ENCODE results near the gene SLC37A1.

Gene SLC37A1

DNA sequence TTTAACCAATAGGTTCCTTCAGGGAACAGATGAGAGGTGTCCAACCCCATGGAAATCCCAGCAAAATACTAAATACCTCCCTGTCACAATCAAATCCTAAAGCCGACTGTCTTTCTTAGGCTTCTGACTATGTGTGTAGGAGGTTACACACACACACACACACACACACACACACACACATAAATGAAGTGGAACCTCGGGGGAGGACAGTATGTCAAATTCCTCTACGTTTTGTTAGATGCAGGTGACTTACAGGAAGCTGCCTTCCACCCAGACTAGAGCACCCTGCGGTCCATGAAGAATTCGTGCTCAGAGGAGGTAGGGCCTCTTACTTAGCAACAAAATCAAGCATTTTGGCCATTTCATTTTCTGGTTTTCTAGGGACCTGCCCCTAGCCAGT lies 34.1 kb upstream of the SLC37A1 start:
- no peak for DNase-seq (ENCODE audit: low spot score)

DNA sequence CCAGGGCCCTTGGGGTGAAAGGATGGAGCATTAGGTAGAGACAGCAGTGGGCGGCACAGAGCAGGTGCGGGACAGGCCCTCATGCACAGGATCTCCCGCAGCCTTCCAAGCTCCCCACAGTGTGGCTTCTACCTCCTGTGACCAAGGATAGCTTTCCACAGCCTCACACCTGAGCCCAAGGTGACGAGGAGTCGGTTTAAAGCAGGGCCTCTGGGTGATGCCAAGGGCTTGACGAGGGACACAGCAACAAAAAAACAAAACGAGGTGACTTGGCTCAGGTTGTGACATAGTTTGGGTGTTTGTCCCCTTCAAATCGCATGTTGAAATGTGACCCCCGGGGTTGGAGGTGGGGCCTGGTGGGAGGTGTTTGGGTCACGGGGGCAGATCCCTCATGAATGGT lies 32.9 kb upstream of the SLC37A1 start:
- no peak for DNase-seq (ENCODE audit: low spot score)

DNA sequence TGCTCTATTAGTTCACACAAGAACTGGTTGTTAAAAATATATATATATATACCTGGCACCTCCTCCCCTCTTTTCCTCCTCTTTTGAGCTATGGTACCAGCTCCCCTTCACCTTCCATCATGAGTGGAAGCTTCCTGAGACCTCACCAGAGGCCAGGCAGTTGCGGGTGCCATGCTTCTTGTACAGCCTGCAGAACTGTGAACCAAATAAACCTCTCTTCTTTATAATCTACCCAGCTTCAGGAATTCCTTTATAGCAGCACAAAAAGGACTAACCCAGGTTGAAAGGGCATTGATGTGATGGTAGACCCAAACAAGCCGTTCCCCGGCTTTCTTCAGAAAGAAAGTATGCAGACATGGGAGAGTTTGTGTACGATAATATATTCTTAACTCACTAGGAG lies 32.5 kb upstream of the SLC37A1 start:
- DNase-seq (ENCODE audit: low spot score), result no peak

DNA sequence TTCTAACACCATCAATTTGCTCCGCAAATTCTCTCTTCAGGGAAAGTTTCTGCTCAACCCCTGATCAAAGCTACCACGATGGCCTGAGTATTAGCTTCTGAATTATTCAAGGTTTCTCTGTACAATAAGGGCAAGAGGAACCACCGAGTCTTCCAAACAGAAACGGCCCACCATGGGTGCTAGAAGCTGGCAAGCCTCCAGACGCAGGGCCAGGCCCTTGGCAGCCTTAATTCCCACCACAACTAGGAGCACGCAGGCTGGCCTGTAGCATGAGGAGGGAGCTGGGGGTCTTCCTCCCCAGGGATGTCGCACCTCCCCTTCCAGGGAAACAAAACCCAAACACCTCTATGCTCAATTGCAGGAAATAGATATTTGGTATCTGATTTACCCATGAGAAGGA lies 28.7 kb upstream of the SLC37A1 start:
- DNase-seq (ENCODE audit: low spot score), result no peak

DNA sequence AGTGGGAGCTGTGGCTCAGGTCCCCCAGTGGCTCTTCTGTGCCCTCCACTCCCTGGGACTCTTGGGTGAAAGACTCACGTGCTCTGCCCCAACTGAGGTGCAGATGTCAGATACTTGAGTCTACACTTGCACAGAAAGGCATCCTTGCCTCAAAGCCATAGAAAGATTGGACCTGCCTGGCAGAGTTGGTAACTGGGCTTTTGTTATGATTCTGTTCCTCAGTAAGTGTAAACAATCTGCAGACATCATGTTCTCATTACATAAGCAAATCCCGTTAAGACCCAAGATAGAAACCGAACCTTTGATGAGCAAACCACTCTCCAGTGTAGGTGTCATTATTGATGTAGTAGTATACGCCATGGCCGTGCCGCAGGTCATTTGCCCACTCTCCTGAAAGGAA lies 27.6 kb upstream of the SLC37A1 start:
- DNase-seq (ENCODE audit: low spot score), result no peak

DNA sequence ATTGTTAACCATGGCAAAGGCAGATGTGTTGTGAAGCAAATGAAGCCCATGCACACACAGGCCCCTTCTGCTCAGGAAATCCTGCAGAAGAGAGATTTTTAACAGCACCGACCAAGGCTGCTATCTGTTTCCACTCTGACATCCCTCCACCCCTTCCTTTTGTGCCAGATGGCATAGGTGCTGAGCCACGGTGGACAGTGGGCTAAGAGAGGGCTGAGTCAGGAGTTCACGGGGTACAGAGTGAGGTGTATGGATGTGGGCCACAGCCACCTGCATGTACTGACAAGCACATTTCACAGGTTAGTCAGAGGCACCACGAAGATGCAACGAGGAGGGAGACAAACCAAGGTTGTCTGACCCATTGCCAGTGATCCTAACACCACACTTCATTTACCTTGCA lies 27.1 kb upstream of the SLC37A1 start:
- no peak for DNase-seq (ENCODE audit: low spot score)

DNA sequence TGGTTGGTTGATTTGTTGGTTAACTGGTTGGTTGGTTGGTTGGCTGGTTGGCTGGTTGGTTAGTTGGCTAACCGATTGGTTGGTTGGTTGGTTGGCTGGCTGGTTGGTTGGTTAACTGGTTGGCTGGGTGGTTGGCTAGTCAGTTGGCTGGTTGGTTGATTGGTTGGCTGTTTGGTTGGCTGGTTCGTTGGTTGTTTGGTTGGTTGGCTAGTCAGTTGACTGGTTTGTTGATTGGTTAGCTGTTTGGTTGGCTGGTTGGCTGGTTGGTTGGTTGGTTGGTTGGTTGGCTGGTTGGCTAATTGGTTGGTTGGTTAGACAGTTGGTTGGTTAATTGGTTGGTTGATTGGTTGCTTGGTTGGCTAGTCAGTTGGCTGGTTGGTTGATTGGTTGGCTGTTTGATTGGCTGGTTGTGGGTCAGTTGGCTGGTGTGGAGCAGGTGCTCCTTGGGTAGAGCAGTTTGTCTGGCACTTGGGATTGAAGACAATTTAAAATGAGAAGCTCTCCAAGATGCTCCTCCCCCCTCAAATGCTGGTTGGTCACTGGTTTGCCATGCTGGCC lies 24.6 kb upstream of the SLC37A1 start:
- DNase-seq (ENCODE audit: low spot score), result no peak

DNA sequence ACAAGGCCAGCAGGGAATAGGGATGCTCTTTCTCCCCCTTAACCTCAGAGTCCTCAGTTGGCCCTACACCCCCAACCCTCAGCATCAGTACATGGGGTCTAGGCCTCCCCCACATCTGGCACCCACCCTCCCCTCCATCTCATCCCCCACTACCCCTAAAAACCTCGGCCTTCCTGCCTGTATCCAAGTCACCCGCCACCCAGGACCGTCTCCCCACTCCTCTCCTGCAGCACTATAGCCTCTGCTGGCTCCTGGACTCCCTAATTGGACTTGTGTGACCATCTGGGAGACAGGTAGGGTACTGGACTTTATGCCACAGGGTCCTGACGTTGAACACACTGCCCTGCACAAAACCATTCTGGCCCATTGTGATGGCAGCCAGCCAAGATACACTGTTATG lies 23.7 kb upstream of the SLC37A1 start:
- no peak for DNase-seq (ENCODE audit: low spot score)

DNA sequence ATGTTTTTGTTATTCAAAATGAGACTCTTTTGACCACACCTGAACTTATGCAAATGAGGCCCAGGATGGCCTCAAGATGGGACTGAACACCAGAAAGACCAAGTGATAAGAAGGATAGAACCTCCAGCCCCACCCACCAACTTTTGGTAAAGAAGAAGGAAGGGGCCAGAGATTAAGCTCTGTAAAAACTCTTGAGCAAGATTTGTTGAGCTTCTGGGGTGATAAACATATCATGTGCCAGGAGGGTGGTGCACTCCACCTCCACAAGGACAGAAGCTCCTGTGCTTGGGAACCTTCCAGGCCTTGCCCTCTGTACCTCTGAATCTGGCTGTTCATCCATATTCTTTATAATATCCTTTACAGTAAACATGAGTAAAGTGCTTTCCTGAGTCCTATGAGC lies 22.9 kb upstream of the SLC37A1 start:
- no peak for DNase-seq (ENCODE audit: low spot score)

DNA sequence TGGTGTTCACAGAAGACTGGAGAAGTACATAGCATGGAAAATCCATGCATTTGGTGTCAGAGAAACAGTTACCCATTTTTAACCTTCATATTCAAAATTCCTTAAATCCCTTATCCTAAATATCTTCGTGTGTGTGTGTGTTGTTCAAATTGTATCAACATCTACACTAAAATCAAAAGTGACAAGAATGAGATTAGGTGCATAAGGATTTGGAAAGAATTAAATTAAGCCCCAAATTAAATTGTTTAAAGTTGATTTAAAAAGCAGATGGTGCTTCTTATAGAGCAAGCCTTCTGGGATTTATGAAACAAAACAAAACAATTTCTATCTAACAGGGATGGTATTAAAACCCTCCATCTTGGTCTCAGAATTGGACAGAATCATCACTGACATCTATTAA lies 22.3 kb upstream of the SLC37A1 start:
- no peak for DNase-seq (ENCODE audit: low spot score)

DNA sequence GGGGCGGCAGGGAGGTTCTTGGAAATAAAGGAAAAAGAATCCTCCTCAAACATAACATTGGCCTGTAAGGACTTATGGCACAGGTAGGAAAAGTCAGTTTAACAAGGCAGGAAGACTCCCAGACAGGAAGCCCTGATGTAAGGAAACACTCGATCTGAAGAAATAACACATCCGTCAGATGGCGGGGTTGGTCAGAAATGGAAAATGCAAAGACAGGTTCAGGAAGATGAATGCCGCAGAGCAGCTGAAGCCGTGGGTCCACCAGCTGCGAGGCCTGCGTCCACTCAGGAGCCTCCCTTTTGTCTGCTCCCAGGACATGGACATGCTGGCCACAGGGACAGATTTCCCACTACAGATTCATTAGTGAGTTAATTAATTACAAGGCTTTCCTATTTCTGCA lies 21.5 kb upstream of the SLC37A1 start:
- DNase-seq (ENCODE audit: low spot score), result no peak

DNA sequence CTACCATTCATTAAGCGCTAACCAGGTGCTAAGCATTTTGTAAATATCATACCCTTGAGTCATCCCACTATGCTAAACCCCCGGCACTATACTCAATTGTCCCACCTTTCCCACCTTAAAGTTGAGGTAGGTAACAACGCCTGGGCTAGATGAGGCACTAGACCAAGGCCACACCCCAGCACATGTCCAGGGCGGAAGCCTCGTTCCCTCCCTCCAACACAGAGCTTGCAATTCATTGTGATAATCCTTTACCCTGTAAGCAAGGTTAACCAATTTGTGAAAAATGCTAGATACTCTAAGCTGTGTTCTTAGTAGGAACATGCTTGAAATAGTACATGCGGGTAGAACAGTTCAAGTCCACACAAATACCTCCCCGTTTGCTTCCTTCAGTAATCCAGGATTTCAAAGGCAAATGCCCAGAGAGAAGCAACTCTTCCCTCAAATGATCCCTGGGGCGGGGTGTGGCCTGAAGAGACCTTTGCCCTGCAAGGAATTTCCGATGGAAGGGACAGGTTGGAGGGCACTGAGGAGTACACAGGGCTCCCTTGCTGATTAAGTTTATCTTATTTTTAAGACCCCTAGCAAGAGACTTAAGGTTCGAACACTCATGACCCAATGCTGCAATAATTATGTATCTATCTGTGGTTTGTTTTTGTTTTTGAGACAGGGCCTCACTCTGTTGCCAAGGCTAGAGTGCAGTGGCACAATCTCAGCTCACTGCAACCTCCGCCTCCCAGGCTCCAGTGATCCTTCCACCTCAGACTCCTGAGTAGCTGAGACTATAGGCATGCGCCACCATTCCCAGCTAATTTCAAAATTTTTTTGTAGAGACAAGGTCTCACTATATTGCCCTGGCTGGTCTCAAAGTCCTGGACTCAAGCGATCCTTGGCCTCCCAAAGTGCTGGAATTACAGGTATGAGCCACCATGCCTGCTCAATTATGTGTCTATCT lies 20.3 kb upstream of the SLC37A1 start:
- no peak for DNase-seq (ENCODE audit: low spot score)

DNA sequence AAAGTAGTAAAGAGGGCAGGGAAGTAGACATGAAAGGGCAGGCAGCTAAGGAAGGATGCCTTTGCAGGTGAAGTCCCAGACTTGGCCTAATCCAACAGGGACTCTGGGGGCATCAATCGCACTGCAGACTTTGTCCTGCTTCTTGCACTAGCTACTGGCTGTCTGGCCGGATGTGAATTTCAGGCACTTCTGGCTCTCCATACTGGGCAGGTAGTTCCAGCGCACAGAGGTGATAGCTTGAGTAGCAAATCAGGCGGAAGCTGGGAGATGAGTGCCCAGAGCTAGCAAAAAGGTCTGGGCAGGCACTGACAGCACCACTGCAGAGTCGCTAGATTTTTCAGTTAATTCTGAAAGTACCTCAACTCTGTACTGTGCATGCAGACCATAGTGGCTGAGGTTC lies 18.6 kb upstream of the SLC37A1 start:
- no peak for DNase-seq (ENCODE audit: low spot score)

DNA sequence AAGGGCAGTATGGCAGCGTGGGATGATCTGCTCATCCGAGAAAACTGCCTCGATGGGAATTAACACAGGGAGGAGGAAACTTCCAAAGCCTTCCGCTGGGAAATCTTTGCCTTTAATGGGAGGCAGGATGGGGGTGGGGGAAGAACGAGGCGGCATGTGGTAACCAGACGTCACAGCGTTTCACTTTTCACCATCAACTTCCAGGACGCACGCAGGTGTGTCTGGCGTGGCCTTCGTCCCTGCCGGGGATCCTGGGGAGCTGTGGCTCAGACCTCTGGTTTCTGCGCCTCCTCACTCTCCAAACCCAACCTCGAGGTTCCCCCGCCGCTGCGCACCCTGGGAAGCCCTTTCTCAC lies 17.9 kb upstream of the SLC37A1 start:
- DNase-seq (ENCODE audit: low spot score), result no peak

DNA sequence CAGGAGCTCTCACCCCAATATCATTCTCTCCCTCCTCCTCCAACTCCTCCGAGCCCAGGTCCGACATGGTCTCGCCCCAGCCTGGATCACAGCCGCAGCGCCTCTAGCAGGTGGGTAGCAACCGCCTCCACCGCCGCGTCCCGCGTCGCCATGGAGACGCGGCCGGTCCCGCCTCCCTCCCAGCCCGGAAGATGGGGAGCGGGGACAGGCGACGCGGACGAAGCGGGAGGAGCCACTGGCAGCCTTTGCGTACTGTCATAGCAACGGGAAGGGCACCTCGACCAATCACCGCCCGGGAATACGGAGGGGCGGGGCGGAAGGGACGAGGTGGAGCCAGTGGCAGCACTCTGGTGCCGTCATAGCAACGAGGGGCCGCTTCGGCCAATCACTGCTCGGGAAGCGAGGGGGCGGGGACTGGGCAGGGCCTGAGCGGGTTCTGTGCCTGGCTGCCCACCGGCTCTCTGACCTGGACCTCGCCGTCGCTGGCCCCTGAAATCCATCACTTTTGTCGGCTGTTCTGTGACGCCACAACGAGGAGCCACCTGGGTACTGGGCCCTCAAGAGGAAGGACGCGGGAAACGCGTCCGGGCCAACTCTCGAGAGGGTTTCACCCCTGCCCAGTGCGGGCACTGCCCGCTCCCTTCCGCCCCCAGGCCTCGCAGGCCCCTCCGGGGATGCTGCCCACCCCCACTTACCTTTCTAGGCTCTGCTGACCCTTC lies 17.4 kb upstream of the SLC37A1 start, which contains the start of gene RSPH1:
TSS of gene RSPH1 (minus strand) at position 105 of the 719 bp plus-strand sequence. CDS start at position 67, 38 bp downstream.
- DNase-seq (ENCODE audit: low spot score), result peak; percentile 100

DNA sequence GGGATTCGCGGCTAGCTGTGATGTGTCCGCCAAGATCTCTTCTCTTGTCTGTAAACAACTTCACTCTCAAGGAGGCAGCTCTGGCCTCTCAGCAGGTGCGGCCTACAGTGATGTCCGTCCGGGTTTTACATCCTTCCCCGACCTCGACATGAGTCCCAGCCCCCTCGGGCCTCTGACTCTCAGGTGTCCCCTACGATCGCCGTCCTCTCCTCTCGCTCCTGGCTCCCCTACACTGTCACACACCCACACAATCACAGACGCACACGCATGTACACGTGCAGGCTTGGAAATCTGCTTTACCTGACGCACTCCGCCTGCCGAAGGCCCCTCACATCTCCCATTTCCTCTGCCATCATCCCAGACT lies 16.8 kb upstream of the SLC37A1 start:
- no peak for DNase-seq (ENCODE audit: low spot score)

DNA sequence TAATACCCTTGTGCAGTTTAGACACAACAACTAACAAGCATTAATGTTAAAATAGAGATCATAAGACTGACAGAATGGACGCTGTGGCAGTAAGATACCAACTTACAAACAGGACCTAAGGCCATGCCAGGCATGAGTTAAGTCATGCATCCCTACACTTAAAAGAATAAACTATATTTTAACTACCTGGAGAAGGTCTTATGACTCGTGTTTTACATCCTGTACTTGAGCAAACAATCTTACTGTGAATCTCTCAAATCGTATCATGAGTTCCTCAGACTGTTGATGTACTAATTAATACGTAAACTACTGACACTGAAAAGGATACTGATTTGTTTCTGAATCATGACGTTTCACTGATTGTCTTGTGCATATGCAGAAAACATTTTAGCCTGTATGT lies 15.6 kb upstream of the SLC37A1 start:
- DNase-seq (ENCODE audit: low spot score), result no peak

DNA sequence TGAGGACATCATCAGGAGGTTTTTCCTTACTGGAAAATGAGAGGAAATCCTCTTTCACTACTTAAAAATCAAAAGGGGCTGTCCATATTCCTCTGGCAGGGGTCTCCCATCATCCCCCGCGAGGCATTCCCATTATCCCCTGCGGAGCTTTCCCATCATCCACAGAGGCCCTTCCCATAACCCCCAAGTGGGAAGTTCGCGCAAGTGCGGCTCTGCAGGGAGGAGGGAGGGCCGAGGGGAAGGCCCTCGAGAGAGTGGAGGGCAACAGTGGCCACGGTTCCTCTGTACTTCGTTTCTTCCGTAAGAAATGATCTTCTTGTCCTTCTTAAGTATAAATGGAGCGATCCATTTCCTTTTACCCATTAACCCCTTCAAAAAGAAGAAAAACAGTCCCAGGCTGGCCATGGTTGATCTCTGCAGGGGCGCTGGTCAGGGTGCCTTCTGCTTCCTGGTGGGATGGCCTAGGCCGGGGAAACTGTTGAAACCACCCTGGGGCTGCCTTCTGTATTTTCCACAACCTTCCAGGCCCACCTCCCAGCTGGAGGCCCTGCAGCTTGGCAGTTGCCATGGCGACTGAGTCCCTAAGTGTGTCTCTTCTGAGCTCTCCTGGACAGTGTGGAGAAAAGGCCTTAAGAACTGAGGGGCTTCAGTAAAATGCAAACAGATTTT lies 14.1 kb upstream of the SLC37A1 start:
- DNase-seq (ENCODE audit: low spot score), result peak; percentile 67

DNA sequence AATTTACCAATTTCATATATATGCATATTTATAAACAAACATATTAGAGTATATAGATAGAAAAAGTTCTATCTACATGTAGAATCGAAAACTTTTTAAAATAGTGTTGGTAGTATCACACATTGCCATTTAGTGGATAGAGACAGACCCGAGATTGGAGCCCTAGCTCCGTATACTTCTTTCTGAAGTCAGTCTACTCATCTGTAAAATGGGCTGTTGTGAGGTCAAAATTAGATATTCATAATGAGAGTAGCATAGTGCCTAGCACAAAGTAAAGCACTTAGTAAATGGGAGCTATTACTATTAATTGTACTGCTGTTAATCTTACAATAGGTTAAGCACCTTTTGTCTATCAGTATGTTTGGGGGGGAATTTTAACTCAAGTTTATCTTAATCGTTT lies 13.4 kb upstream of the SLC37A1 start:
- no peak for DNase-seq (ENCODE audit: low spot score)

DNA sequence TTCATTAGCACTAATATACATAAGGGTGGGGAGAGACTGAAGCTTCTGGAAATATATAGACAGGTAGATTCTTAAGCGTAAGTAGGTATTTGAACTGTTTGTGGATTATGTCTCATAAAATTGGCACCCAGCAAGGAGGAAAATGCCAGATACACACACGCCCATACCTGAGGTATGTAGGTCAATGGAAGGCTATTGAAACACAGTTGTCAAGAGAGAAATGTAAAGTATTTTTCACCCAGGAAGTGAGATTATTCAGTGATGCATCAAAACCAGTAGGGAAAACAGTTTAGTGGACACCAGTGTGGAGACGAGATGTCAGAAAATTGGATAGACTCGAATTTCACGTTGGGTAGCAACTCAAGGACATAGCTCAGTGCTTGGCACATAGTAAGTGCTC lies 12.9 kb upstream of the SLC37A1 start:
- DNase-seq (ENCODE audit: low spot score), result no peak

DNA sequence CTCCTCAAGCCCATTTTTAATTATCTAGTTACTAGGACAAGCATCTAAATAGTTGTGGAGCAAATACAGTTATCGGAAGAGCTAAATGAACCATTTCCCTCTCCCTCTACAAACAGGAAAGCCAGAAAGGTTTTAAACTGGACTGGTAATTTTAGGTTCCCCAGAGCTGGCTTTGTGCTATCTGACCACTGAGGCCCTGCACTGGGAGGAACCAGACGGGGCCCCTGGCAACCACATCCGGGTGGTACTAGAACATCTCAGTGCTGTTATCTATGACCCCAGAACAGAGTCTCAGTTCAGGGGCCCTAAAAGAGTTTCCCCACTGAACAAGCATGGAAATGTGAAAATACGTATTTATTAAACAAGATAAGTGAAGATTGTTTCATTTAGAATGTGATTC lies 9.9 kb upstream of the SLC37A1 start:
- peak; percentile 9 for DNase-seq (ENCODE audit: low spot score)

DNA sequence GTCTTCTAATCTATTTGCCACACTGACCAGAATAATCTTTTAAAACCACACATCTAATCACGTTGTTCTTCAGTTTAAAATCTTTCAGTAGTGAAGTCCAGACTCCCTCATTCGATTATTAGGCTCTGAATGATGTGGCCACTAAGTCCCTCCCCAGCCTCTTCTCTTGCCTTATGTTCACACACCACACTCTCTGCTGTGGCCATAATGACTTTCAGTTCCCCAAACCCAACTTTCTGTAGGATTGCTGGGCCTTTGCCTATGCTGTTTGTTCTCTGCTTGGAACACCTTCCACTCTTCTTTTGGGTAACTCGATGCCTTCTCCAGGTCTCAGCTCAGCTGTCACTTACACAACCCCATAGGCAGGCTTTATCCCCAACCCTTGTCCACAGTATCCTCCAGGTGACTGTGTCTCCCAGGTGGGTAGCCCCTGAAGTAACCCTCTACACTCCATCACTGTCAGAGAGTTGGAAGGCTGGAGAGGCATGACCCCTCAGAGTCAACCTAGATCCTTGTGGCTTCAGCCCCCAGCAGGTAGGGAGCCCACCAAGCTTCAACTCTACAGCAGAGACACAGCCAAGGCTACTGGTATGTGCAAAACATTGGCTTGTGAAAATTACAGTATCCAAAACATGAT lies 8.4 kb upstream of the SLC37A1 start:
- DNase-seq (ENCODE audit: low spot score), result no peak
